Bronchial epithelial cell (primary cell): ENCODE data around the gene PRKAG2. TPM values are rescaled to one million over a fixed set of nuclear protein-coding genes. Genes with fewer than 3 reads are reported as not detected.

Source experiments
- DNase-seq: peaks from one replicate; pipeline ENCODE4 v3.0.0-alpha.2; 2010; ENCODE audit warnings: low read depth
- FAIRE-seq: peaks from 2 replicates; lab custom pipeline; 2011; peaks lifted over from hg19 to GRCh38; lab: Jason Lieb, UNC
- H3K27me3 ChIP-seq: 2 replicates; pipeline ENCODE4 v1.5.1; 2011; ENCODE audit warnings: low read length; ENCODE audit not compliant: control insufficient read depth, insufficient read depth
- H3K36me3 ChIP-seq: 2 replicates; pipeline ENCODE4 v1.5.1; 2011; ENCODE audit warnings: low read length; ENCODE audit not compliant: control insufficient read depth, insufficient read depth
- H3K4me3 ChIP-seq: 2 replicates; pipeline ENCODE4 v1.5.1; 2011; ENCODE audit warnings: mild to moderate bottlenecking, low read depth, low read length, control low read depth
- total RNA-seq: library from RNA; depleted of rRNA; stranded (reverse); fragments of >200 nt; gene quantifications from 2 replicates; pipeline ENCODE4 v1.2.1, GENCODE V29; 2014
- TF ChIP-seq, protein P1 (sequence below): IDR thresholded peaks from 2 replicates; pipeline ENCODE4 v1.5.1; 2011; ENCODE audit warnings: mild to moderate bottlenecking, moderate library complexity, low read length, control low read depth, inconsistent platforms; ENCODE audit not compliant: insufficient read depth, severe bottlenecking

PRKAG2 gene
- total RNA-seq, 1 donor from 2014 or later = 24.5 TPM

DNA sequence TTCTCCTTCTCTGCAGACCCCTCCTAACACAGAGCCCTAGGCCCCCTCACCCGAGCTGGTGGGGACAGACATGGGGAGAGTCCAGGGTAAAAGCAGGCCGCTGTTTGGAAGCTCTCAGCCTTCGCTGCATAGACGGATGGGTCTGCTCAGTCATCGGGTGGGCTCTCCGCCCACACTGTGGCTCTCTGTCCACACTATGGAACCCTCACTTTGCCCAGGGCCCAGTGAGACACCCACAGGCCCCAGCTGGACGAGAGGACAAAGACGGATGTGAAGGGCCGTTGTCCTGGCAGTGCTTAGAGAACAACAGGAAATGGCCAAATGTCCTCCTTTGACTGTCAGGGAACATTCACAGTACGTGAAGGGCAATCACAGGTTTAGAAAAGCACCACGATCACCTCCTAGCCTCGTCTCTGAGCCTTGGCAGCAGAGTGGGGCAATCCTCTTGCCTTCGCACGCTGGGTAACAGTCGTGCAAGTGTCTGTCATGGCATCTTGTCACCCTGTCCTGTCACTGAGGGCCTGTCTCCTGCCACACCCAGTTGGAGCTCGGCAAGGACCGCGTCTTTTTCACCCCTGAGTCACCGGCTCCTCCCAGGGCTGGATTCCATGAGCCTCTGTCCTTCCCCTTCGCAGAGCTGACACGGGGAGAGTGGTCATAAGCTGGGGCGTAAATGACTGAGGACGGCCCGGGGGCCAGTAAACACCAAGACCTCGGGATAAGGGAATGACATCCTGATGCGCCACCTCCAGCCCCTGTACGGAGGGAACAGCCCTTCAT, 80.6 kb downstream of the PRKAG2 start:
- DNase-seq (peak; percentile 80), FAIRE-seq (no peak)
- Histone ChIP-seq H3K36me3 (no peaks in the 10 kb centered on the region), H3K27me3 (no peaks in the 10 kb centered on the region), H3K4me3 (no peak overlapping the region)
- TF ChIP-seq, protein P1, sequence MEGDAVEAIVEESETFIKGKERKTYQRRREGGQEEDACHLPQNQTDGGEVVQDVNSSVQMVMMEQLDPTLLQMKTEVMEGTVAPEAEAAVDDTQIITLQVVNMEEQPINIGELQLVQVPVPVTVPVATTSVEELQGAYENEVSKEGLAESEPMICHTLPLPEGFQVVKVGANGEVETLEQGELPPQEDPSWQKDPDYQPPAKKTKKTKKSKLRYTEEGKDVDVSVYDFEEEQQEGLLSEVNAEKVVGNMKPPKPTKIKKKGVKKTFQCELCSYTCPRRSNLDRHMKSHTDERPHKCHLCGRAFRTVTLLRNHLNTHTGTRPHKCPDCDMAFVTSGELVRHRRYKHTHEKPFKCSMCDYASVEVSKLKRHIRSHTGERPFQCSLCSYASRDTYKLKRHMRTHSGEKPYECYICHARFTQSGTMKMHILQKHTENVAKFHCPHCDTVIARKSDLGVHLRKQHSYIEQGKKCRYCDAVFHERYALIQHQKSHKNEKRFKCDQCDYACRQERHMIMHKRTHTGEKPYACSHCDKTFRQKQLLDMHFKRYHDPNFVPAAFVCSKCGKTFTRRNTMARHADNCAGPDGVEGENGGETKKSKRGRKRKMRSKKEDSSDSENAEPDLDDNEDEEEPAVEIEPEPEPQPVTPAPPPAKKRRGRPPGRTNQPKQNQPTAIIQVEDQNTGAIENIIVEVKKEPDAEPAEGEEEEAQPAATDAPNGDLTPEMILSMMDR = no peak

DNA sequence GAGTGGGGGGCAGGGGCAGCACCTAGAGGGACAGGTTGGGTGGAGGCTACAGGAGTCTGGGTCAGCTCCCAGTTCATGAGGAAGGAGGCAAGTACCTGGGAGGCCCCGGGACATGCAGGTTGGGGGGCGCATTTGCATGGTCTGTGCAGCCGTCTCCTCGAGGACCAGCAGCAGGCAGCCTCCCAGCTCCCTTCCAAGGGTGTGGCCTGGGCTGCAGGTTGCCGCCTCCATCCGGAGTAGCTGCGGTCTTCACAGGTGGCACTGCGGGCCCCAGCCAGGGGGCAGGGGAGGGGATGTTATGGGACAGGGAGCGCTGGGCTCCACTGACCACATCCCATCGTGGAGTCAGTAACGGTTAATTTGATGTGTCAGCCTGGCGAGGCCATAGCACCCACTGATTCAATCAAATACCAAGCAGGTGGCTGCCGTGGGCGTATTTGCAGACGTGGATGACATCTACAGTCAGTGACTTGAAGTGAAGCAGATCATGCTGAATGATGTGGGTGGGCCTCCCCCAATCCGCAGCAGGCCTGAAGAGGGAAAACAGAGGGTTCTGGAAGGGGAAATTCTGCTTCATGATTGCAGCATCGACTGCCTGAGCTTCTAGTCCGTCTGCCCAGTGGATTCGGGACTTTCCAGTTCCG, 81.6 kb downstream of the PRKAG2 start:
- Histone ChIP-seq H3K36me3 (no peaks in the 10 kb centered on the region), H3K27me3 (no peaks in the 10 kb centered on the region), H3K4me3 (no peak overlapping the region)
- DNase-seq (no peak), FAIRE-seq (no peak)
- TF ChIP-seq, protein P1 = no peak

DNA sequence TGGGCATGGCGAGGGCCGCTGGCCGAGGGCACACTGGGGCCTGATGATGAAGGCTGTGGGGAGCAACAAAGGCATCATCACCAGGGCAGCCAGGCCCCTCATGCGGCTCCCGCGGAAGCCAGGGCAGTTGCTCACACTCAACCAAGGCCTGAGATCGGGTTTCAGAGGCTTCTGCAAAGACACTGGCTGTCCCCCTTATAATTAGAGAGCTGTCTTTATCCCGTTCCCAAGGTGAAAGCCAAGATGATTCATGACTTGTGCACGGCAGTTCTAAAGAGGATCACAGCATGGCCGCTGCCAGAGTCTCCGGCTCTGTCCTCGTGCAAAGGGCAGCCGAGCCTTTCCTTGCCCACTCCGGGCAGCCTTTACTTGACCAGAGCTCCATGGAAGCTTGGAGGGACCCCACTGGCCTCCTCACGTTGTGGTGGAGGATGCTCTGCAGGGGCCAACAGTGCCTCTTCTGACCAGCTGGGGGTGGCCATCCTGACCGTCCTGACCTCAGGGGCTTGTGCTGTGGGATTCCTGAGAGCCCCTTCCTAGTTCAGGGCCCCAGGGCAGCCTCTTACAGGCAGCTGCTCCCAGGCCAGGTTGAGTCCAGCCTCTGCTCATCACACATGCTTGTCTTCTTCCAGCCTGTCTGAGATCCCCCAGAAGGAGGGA, 82.3 kb downstream of the PRKAG2 start:
- no peak for FAIRE-seq
- no peak overlapping the region for H3K4me3 ChIP-seq
- no peaks in the 10 kb centered on the region for H3K36me3 ChIP-seq
- no peaks in the 10 kb centered on the region for H3K27me3 ChIP-seq
- TF ChIP-seq, protein P1 = no peak
- no peak for DNase-seq

DNA sequence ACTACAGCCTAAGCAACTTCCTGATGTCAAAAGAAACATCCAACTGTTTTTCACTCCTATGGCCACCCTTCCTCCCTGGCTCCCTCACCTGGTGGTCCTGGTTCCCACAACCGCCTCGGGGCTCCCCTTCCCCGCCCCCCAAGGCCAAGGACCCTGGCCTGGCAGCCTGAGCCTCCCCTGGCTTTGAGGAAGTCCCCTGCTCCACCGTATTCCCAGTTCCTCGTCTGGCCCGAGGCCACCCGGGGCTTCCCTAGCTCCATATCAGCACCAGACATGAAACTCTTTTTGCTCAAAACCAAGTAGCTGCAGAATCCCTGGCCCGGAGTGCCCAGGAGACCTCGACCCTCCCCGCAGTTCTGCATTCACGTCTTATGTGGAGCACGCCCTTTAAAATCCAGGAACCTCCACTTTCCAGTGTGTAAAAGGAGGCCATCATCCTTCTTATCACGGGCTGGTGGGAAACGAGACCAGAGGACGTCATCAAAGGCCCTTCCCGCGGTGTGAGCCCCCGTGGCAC, 82.9 kb downstream of the PRKAG2 start:
- H3K27me3 ChIP-seq = no peaks in the 10 kb centered on the region
- DNase-seq (no peak), FAIRE-seq (no peak)
- H3K36me3 ChIP-seq = no peaks in the 10 kb centered on the region
- TF ChIP-seq, protein P1 = no peak
- H3K4me3 ChIP-seq = no peak overlapping the region

DNA sequence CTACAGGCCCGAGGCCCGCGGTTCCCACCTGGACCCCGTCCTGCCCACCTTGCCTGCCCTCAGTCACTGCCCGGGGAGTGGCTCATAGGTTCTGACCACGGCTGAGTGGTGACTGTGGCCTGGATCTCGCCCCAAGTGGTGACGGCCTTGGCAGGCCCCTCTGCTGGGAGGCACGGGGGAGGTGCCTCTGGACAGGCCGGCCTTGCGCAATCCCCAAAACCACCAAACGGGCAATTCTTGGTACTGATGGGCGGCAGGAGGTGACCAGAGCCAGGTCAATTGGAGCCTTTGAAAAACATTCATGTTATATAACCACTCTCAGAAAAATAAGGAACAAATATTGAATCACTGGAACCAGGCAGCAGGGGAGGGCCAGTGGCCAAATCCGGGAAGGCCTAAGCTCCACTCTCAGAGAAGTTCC, 83.4 kb downstream of the PRKAG2 start:
- Histone ChIP-seq H3K27me3 (no peaks in the 10 kb centered on the region), H3K36me3 (no peaks in the 10 kb centered on the region), H3K4me3 (no peak overlapping the region)
- no peak for DNase-seq
- TF ChIP-seq, protein P1 = no peak
- FAIRE-seq = no peak
